Measurements from ENCODE around the gene PALS1.

PALS1 gene

GRCh38 chr14:67228325-67228984 is 12.8 kb upstream of the PALS1 start:
- Histone ChIP-seq H3K27ac (ENCODE audit: low read depth in 2 of 2, low read length in 2 of 2) (no peak overlapping the region), H3K27me3 (ENCODE audit: control insufficient read depth in 2 of 2, insufficient read depth in 2 of 2, low read length in 2 of 2) (no peaks in the 10 kb centered on the region), H3K4me1 (ENCODE audit: control insufficient read depth in 2 of 2, insufficient read depth in 2 of 2, low read length in 2 of 2) (no peaks in the 10 kb centered on the region), H3K36me3 (ENCODE audit: control insufficient read depth in 2 of 2, insufficient read depth in 2 of 2, low read length in 2 of 2) (no peaks in the 10 kb centered on the region), H3K9me3 (ENCODE audit: control insufficient read depth in 2 of 2, low read length in 2 of 2) (no peaks in the 10 kb centered on the region), H3K9ac (ENCODE audit: low read depth in 1 of 2, low read length in 2 of 2) (no peak overlapping the region), H3K4me3 (ENCODE audit: low read length in 2 of 2) (no peak overlapping the region)

- no peak overlapping the region for H3K27ac ChIP-seq (ENCODE audit: low read depth in 2 of 2, low read length in 2 of 2)
Measured at GRCh38 chr14:67232066-67232465, 9.2 kb upstream of the PALS1 start.

GRCh38 chr14:67232621-67233020 is 8.6 kb upstream of the PALS1 start:
- Histone ChIP-seq H3K27me3 (ENCODE audit: control insufficient read depth in 2 of 2, insufficient read depth in 2 of 2, low read length in 2 of 2) (no peaks in the 10 kb centered on the region), H3K27ac (ENCODE audit: low read depth in 2 of 2, low read length in 2 of 2) (no peak overlapping the region), H3K4me1 (ENCODE audit: control insufficient read depth in 2 of 2, insufficient read depth in 2 of 2, low read length in 2 of 2) (no peaks in the 10 kb centered on the region), H3K36me3 (ENCODE audit: control insufficient read depth in 2 of 2, insufficient read depth in 2 of 2, low read length in 2 of 2) (no peaks in the 10 kb centered on the region), H3K9ac (ENCODE audit: low read depth in 1 of 2, low read length in 2 of 2) (no peak overlapping the region), H3K4me3 (ENCODE audit: low read length in 2 of 2) (no peak overlapping the region), H3K9me3 (ENCODE audit: control insufficient read depth in 2 of 2, low read length in 2 of 2) (no peaks in the 10 kb centered on the region)

More at GRCh38 chr14:67232066-67232465, 9.2 kb upstream of the PALS1 start:
- no peak overlapping the region for H3K4me3 ChIP-seq (ENCODE audit: low read length in 2 of 2)
- no peaks in the 10 kb centered on the region for H3K9me3 ChIP-seq (ENCODE audit: control insufficient read depth in 2 of 2, low read length in 2 of 2)
- H3K4me1 ChIP-seq (ENCODE audit: control insufficient read depth in 2 of 2, insufficient read depth in 2 of 2, low read length in 2 of 2), result no peaks in the 10 kb centered on the region
- H3K36me3 ChIP-seq (ENCODE audit: control insufficient read depth in 2 of 2, insufficient read depth in 2 of 2, low read length in 2 of 2), result no peaks in the 10 kb centered on the region
- H3K27me3 ChIP-seq (ENCODE audit: control insufficient read depth in 2 of 2, insufficient read depth in 2 of 2, low read length in 2 of 2), result no peaks in the 10 kb centered on the region
- H3K9ac ChIP-seq (ENCODE audit: low read depth in 1 of 2, low read length in 2 of 2), result no peak overlapping the region

GRCh38 chr14:67237591-67237990 is 3.6 kb upstream of the PALS1 start:
- Histone ChIP-seq H3K27me3 (ENCODE audit: control insufficient read depth in 2 of 2, insufficient read depth in 2 of 2, low read length in 2 of 2) (no peaks in the 10 kb centered on the region), H3K4me1 (ENCODE audit: control insufficient read depth in 2 of 2, insufficient read depth in 2 of 2, low read length in 2 of 2) (peaks cover 9 to 10% of the 10 kb centered on the region in 2 donors), H3K27ac (ENCODE audit: low read depth in 2 of 2, low read length in 2 of 2) (no peak overlapping the region), H3K4me3 (ENCODE audit: low read length in 2 of 2) (no peak overlapping the region), H3K9ac (ENCODE audit: low read depth in 1 of 2, low read length in 2 of 2) (no peak overlapping the region), H3K9me3 (ENCODE audit: control insufficient read depth in 2 of 2, low read length in 2 of 2) (no peaks in the 10 kb centered on the region), H3K36me3 (ENCODE audit: control insufficient read depth in 2 of 2, insufficient read depth in 2 of 2, low read length in 2 of 2) (no peaks in the 10 kb centered on the region)

- no peak overlapping the region for H3K27ac ChIP-seq (ENCODE audit: low read depth in 2 of 2, low read length in 2 of 2)
- no peaks in the 10 kb centered on the region for H3K27me3 ChIP-seq (ENCODE audit: control insufficient read depth in 2 of 2, insufficient read depth in 2 of 2, low read length in 2 of 2)
- no peak overlapping the region for H3K4me3 ChIP-seq (ENCODE audit: low read length in 2 of 2)
- no peaks in the 10 kb centered on the region for H3K9me3 ChIP-seq (ENCODE audit: control insufficient read depth in 2 of 2, low read length in 2 of 2)
- no peaks in the 10 kb centered on the region for H3K36me3 ChIP-seq (ENCODE audit: control insufficient read depth in 2 of 2, insufficient read depth in 2 of 2, low read length in 2 of 2)
- no peak overlapping the region for H3K9ac ChIP-seq (ENCODE audit: low read depth in 1 of 2, low read length in 2 of 2)
- peaks cover 9 to 10% of the 10 kb centered on the region in 2 donors for H3K4me1 ChIP-seq (ENCODE audit: control insufficient read depth in 2 of 2, insufficient read depth in 2 of 2, low read length in 2 of 2)
Measured at GRCh38 chr14:67239582-67239981, 1.7 kb upstream of the PALS1 start.

- no peaks in the 10 kb centered on the region for H3K27me3 ChIP-seq (ENCODE audit: control insufficient read depth in 2 of 2, insufficient read depth in 2 of 2, low read length in 2 of 2)
- no peaks in the 10 kb centered on the region for H3K9me3 ChIP-seq (ENCODE audit: control insufficient read depth in 2 of 2, low read length in 2 of 2)
- peak overlapping the region; percentile 72 to 96 for H3K4me3 ChIP-seq (ENCODE audit: low read length in 2 of 2)
- no peaks in the 10 kb centered on the region for H3K36me3 ChIP-seq (ENCODE audit: control insufficient read depth in 2 of 2, insufficient read depth in 2 of 2, low read length in 2 of 2)
- H3K4me1 ChIP-seq (ENCODE audit: control insufficient read depth in 2 of 2, insufficient read depth in 2 of 2, low read length in 2 of 2), result peaks cover 9 to 10% of the 10 kb centered on the region in 2 donors
- peak overlapping the region; percentile 97 to 98 for H3K27ac ChIP-seq (ENCODE audit: low read depth in 2 of 2, low read length in 2 of 2)
- H3K9ac ChIP-seq (ENCODE audit: low read depth in 1 of 2, low read length in 2 of 2), result peak overlapping the region; percentile 78 to 96
Measured at GRCh38 chr14:67240168-67240932, 885 bp upstream of the PALS1 start.

- Histone ChIP-seq H3K27ac (ENCODE audit: low read depth in 2 of 2, low read length in 2 of 2) (peak overlapping the region; percentile 97 to 98), H3K27me3 (ENCODE audit: control insufficient read depth in 2 of 2, insufficient read depth in 2 of 2, low read length in 2 of 2) (no peaks in the 10 kb centered on the region), H3K36me3 (ENCODE audit: control insufficient read depth in 2 of 2, insufficient read depth in 2 of 2, low read length in 2 of 2) (no peaks in the 10 kb centered on the region), H3K4me1 (ENCODE audit: control insufficient read depth in 2 of 2, insufficient read depth in 2 of 2, low read length in 2 of 2) (peaks cover 9 to 10% of the 10 kb centered on the region in 2 donors), H3K9me3 (ENCODE audit: control insufficient read depth in 2 of 2, low read length in 2 of 2) (no peaks in the 10 kb centered on the region), H3K4me3 (ENCODE audit: low read length in 2 of 2) (peak overlapping the region; percentile 79 to 96), H3K9ac (ENCODE audit: low read depth in 1 of 2, low read length in 2 of 2) (peak overlapping the region; percentile 78 to 96)
Measured at GRCh38 chr14:67240978-67241410, 241 bp upstream of the PALS1 start.

- Histone ChIP-seq H3K27ac (ENCODE audit: low read depth in 2 of 2, low read length in 2 of 2) (peak overlapping the region; percentile 97 to 98), H3K9ac (ENCODE audit: low read depth in 1 of 2, low read length in 2 of 2) (peak overlapping the region; percentile 74 to 96), H3K4me1 (ENCODE audit: control insufficient read depth in 2 of 2, insufficient read depth in 2 of 2, low read length in 2 of 2) (peaks cover 9 to 10% of the 10 kb centered on the region in 2 donors), H3K4me3 (ENCODE audit: low read length in 2 of 2) (peak overlapping the region; percentile 79 to 96), H3K27me3 (ENCODE audit: control insufficient read depth in 2 of 2, insufficient read depth in 2 of 2, low read length in 2 of 2) (no peaks in the 10 kb centered on the region), H3K9me3 (ENCODE audit: control insufficient read depth in 2 of 2, low read length in 2 of 2) (no peaks in the 10 kb centered on the region), H3K36me3 (ENCODE audit: control insufficient read depth in 2 of 2, insufficient read depth in 2 of 2, low read length in 2 of 2) (no peaks in the 10 kb centered on the region)
Measured at GRCh38 chr14:67242168-67242420, 859 bp downstream of the PALS1 start.

GRCh38 chr14:67245104-67245503 is 3.9 kb downstream of the PALS1 start:
- H3K4me1 ChIP-seq (ENCODE audit: control insufficient read depth in 2 of 2, insufficient read depth in 2 of 2, low read length in 2 of 2), result peaks cover 7 to 8% of the 10 kb centered on the region in 2 donors
- H3K27me3 ChIP-seq (ENCODE audit: control insufficient read depth in 2 of 2, insufficient read depth in 2 of 2, low read length in 2 of 2), result no peaks in the 10 kb centered on the region

GRCh38 chr14:67251573-67252226 is 10.5 kb downstream of the PALS1 start:
- Histone ChIP-seq H3K27ac (ENCODE audit: low read depth in 2 of 2, low read length in 2 of 2) (no peak overlapping the region), H3K36me3 (ENCODE audit: control insufficient read depth in 2 of 2, insufficient read depth in 2 of 2, low read length in 2 of 2) (no peaks in the 10 kb centered on the region), H3K4me3 (ENCODE audit: low read length in 2 of 2) (no peak overlapping the region), H3K9me3 (ENCODE audit: control insufficient read depth in 2 of 2, low read length in 2 of 2) (no peaks in the 10 kb centered on the region), H3K27me3 (ENCODE audit: control insufficient read depth in 2 of 2, insufficient read depth in 2 of 2, low read length in 2 of 2) (no peaks in the 10 kb centered on the region), H3K9ac (ENCODE audit: low read depth in 1 of 2, low read length in 2 of 2) (no peak overlapping the region), H3K4me1 (ENCODE audit: control insufficient read depth in 2 of 2, insufficient read depth in 2 of 2, low read length in 2 of 2) (peaks cover 2 to 6% of the 10 kb centered on the region in 2 donors)

More at GRCh38 chr14:67245104-67245503, 3.9 kb downstream of the PALS1 start:
- Histone ChIP-seq H3K9me3 (ENCODE audit: control insufficient read depth in 2 of 2, low read length in 2 of 2) (no peaks in the 10 kb centered on the region), H3K36me3 (ENCODE audit: control insufficient read depth in 2 of 2, insufficient read depth in 2 of 2, low read length in 2 of 2) (no peaks in the 10 kb centered on the region), H3K27ac (ENCODE audit: low read depth in 2 of 2, low read length in 2 of 2) (no peak overlapping the region), H3K4me3 (ENCODE audit: low read length in 2 of 2) (no peak overlapping the region), H3K9ac (ENCODE audit: low read depth in 1 of 2, low read length in 2 of 2) (no peak overlapping the region)
